Measurements from ENCODE around the gene PSMD13. TPM values are rescaled to one million over a fixed set of nuclear protein-coding genes. Genes with fewer than 3 reads are reported as not detected.

PSMD13 gene
- total and polyA plus RNA-seq, 2 donors (not counting 1 experiment from before 2014, with no cell fraction given) = 98.0 to 104 TPM

GRCh38 chr11:216081-216974 is 20.4 kb upstream of the PSMD13 start:
- no peaks in the 10 kb centered on the region for H3K4me1 ChIP-seq (ENCODE audit: control insufficient read depth in 2 of 2, insufficient read depth in 2 of 2, low read length in 2 of 2)
- WGBS (ENCODE audit: insufficient coverage) = 91% methylated on average over 9 of the region's 11 CpGs
- H3K9me3 ChIP-seq (ENCODE audit: control extremely low read depth in 1 of 3, control insufficient read depth in 2 of 3, insufficient read depth in 1 of 3, low read length in 2 of 3) = no peaks in the 10 kb centered on the region
- H3K27ac ChIP-seq (ENCODE audit: low read length in 2 of 2) = no peak overlapping the region
- Mint-ChIP-seq H3K27me3 (no peaks in the 10 kb centered on the region), H3K4me1 (peaks cover 2% of the 10 kb centered on the region), H3K27ac (peak overlapping the region; percentile 53), H3K9me3 (ENCODE audit: insufficient read depth) (no peaks in the 10 kb centered on the region), H3K4me3 (no peak overlapping the region)
- no peak for DNase-seq
- H3K79me2 ChIP-seq (ENCODE audit: control insufficient read depth, insufficient read depth, low read length) = peaks cover 3% of the 10 kb centered on the region
- ChIA-PET POLR2A (interaction anchor here (0.7 kb wide), 1 partner anchor 9 kb away, joined by 3 read pairs; the partner anchor contains the start of genes BET1L and RIC8A), CTCF (interaction anchor here (0.8 to 1.1 kb wide), 2 partner anchors 114 to 152 kb away, joined by 3 read pairs; no protein-coding TSS in a partner anchor)
- ATAC-seq (ENCODE audit: low read depth) = no peak
- H3K4me3 ChIP-seq (ENCODE audit: control extremely low read depth in 1 of 5, extremely low read depth in 1 of 5, insufficient read depth in 1 of 5, low read depth in 2 of 5, low read length in 4 of 5) = no peak overlapping the region
- TF ChIP-seq EZH2 (IDR thresholded peaks at IDR 0.05; ENCODE audit: borderline replicate concordance, insufficient read depth, low read depth, low read length, poor library complexity, severe bottlenecking) = no peak
- TF ChIP-seq, protein P1, sequence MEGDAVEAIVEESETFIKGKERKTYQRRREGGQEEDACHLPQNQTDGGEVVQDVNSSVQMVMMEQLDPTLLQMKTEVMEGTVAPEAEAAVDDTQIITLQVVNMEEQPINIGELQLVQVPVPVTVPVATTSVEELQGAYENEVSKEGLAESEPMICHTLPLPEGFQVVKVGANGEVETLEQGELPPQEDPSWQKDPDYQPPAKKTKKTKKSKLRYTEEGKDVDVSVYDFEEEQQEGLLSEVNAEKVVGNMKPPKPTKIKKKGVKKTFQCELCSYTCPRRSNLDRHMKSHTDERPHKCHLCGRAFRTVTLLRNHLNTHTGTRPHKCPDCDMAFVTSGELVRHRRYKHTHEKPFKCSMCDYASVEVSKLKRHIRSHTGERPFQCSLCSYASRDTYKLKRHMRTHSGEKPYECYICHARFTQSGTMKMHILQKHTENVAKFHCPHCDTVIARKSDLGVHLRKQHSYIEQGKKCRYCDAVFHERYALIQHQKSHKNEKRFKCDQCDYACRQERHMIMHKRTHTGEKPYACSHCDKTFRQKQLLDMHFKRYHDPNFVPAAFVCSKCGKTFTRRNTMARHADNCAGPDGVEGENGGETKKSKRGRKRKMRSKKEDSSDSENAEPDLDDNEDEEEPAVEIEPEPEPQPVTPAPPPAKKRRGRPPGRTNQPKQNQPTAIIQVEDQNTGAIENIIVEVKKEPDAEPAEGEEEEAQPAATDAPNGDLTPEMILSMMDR (IDR thresholded peaks at IDR 0.05) = no peak
- no peak overlapping the region for H3K9ac ChIP-seq (ENCODE audit: low read length)
- peaks cover 0 to 52% of the 10 kb centered on the region in 2 experiments for H3K36me3 ChIP-seq (replicated peaks in 1 of 2; ENCODE audit: control extremely low read depth in 1 of 2, control insufficient read depth in 1 of 2, extremely low read depth in 1 of 2, insufficient read depth in 2 of 2, low read length in 1 of 2)
- H3K27me3 ChIP-seq (replicated peaks in 1 of 4; ENCODE audit: control extremely low read depth in 1 of 4, control insufficient read depth in 3 of 4, insufficient read depth in 4 of 4, low read length in 3 of 4) = no peaks in the 10 kb centered on the region
- peaks cover 20% of the 10 kb centered on the region for H4K20me1 ChIP-seq (ENCODE audit: control insufficient read depth, insufficient read depth, low read length, poor library complexity, severe bottlenecking)
- no peak overlapping the region for H3K4me2 ChIP-seq (replicated peaks; ENCODE audit: low read depth, low read length, poor library complexity, severe bottlenecking)
- intact Hi-C loops (cut with micrococcal nuclease) = no loop called here
- H2AFZ ChIP-seq (ENCODE audit: insufficient read depth, low read depth, low read length, poor library complexity, severe bottlenecking) = no peak overlapping the region

DNA sequence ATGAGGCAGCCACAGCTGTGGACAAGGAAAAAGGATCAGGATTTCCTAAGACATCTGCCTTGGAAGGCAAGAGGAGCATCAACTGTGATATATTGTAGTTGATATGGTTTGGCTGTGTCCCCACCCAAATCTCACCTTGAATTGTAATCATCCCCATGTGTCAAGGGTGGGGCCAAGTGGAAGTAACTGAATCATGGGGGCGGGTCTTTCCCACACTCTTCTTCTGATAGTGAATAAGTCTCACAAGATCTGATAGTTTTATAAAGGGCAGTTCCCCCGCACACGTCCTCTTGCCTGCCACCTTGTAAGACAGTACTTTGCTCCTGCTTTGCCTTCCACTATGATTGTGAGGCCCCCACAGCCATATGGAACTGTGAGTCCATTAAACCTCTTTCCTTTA is 19.1 kb upstream of the PSMD13 start:
- no peaks in the 10 kb centered on the region for H3K4me1 Mint-ChIP-seq
- H3K27me3 Mint-ChIP-seq = no peaks in the 10 kb centered on the region
- Histone ChIP-seq H3K36me3 (replicated peaks in 1 of 2; ENCODE audit: control extremely low read depth in 1 of 2, control insufficient read depth in 1 of 2, extremely low read depth in 1 of 2, insufficient read depth in 2 of 2, low read length in 1 of 2) (peaks cover 0 to 44% of the 10 kb centered on the region in 2 experiments), H3K4me2 (replicated peaks; ENCODE audit: low read depth, low read length, poor library complexity, severe bottlenecking) (no peak overlapping the region), H3K9me3 (ENCODE audit: control extremely low read depth in 1 of 3, control insufficient read depth in 2 of 3, insufficient read depth in 1 of 3, low read length in 2 of 3) (no peaks in the 10 kb centered on the region), H3K79me2 (ENCODE audit: control insufficient read depth, insufficient read depth, low read length) (peaks cover 3% of the 10 kb centered on the region), H3K27ac (ENCODE audit: low read length in 2 of 2) (no peak overlapping the region), H3K9ac (ENCODE audit: low read length) (no peak overlapping the region), H4K20me1 (ENCODE audit: control insufficient read depth, insufficient read depth, low read length, poor library complexity, severe bottlenecking) (peaks cover 8% of the 10 kb centered on the region), H3K4me1 (ENCODE audit: control insufficient read depth in 2 of 2, insufficient read depth in 2 of 2, low read length in 2 of 2) (no peaks in the 10 kb centered on the region), H3K4me3 (ENCODE audit: control extremely low read depth in 1 of 5, extremely low read depth in 1 of 5, insufficient read depth in 1 of 5, low read depth in 2 of 5, low read length in 4 of 5) (no peak overlapping the region), H2AFZ (ENCODE audit: insufficient read depth, low read depth, low read length, poor library complexity, severe bottlenecking) (no peak overlapping the region), H3K27me3 (replicated peaks in 1 of 4; ENCODE audit: control extremely low read depth in 1 of 4, control insufficient read depth in 3 of 4, insufficient read depth in 4 of 4, low read length in 3 of 4) (no peaks in the 10 kb centered on the region)
- no peaks in the 10 kb centered on the region for H3K9me3 Mint-ChIP-seq (ENCODE audit: insufficient read depth)
- ATAC-seq (ENCODE audit: low read depth) (no peak), DNase-seq (no peak)
- H3K4me3 Mint-ChIP-seq = no peak overlapping the region
- no peak for TF ChIP-seq EZH2 (IDR thresholded peaks at IDR 0.05; ENCODE audit: borderline replicate concordance, insufficient read depth, low read depth, low read length, poor library complexity, severe bottlenecking)
- ChIA-PET POLR2A (no interaction called here), CTCF (interaction anchor here (1.0 kb wide), 1 partner anchor 33 kb away, joined by 3 read pairs; no protein-coding TSS in a partner anchor)
- 84% methylated on average over 2 of the region's 3 CpGs for WGBS (ENCODE audit: insufficient coverage)
- no peak overlapping the region for H3K27ac Mint-ChIP-seq
- intact Hi-C loops (cut with micrococcal nuclease) = no loop called here

Data from B cell (primary cell).